GM18870 (cell line): ENCODE data around the gene NAPB.
"Not testable (repeated sequence)": the region's sequence is repeated elsewhere in the genome, so short reads cannot be mapped to it uniquely, and the experiment has no call there.

Source experiments
- ATAC-seq: cut with Tn5 transposase; IDR thresholded peaks from one replicate; pipeline ENCODE4 v1.9.1; 2021; ENCODE audit warnings: moderate library complexity; ENCODE audit not compliant: unreplicated experiment

Gene NAPB

GRCh38 chr20:23349338-23350195, 71.7 kb downstream of the NAPB start:
- peak; percentile 17 for ATAC-seq

- ATAC-seq, result not testable (repeated sequence)
These were observed 72.8 kb downstream of the NAPB start for GRCh38 chr20:23348510-23348909.

- no peak for ATAC-seq
These were observed 73.5 kb downstream of the NAPB start for GRCh38 chr20:23347791-23348190.

GRCh38 chr20:23346002-23346401, 75.3 kb downstream of the NAPB start:
- ATAC-seq, result no peak

GRCh38 chr20:23344336-23344735, 77.0 kb downstream of the NAPB start:
- ATAC-seq, result no peak

- ATAC-seq, result no peak
These were observed 77.7 kb downstream of the NAPB start for GRCh38 chr20:23343590-23343989.

- ATAC-seq, result no peak
These were observed 80.2 kb downstream of the NAPB start for GRCh38 chr20:23341073-23341472.

- no peak for ATAC-seq
These were observed 80.8 kb downstream of the NAPB start for GRCh38 chr20:23340524-23340923.

GRCh38 chr20:23339986-23340385, 81.3 kb downstream of the NAPB start:
- no peak for ATAC-seq

GRCh38 chr20:23337312-23337711, 84.0 kb downstream of the NAPB start:
- no peak for ATAC-seq

- no peak for ATAC-seq
These were observed 84.8 kb downstream of the NAPB start for GRCh38 chr20:23336476-23336875.

- ATAC-seq, result no peak
These were observed 85.8 kb downstream of the NAPB start for GRCh38 chr20:23335521-23335920.

GRCh38 chr20:23334111-23334510, 87.2 kb downstream of the NAPB start:
- ATAC-seq, result no peak

GRCh38 chr20:23332467-23332866, 88.8 kb downstream of the NAPB start:
- no peak for ATAC-seq

GRCh38 chr20:23331450-23332350, 89.6 kb downstream of the NAPB start:
- no peak for ATAC-seq

GRCh38 chr20:23327617-23328333, 93.5 kb downstream of the NAPB start:
- ATAC-seq, result no peak

- ATAC-seq, result no peak
These were observed 94.5 kb downstream of the NAPB start for GRCh38 chr20:23326774-23327173.

- ATAC-seq, result no peak
These were observed 96.2 kb downstream of the NAPB start for GRCh38 chr20:23325107-23325506.
